Activated T-cell treated with anti-CD3 and anti-CD28 coated beads for 1 hour (primary cell): ENCODE measurements around the gene NTN1.

ENCODE experiments used
- DNase-seq: peaks from one replicate; pipeline ENCODE4 v3.0.0-alpha.2; 2020; ENCODE audit warnings: low read depth

NTN1 gene

DNA sequence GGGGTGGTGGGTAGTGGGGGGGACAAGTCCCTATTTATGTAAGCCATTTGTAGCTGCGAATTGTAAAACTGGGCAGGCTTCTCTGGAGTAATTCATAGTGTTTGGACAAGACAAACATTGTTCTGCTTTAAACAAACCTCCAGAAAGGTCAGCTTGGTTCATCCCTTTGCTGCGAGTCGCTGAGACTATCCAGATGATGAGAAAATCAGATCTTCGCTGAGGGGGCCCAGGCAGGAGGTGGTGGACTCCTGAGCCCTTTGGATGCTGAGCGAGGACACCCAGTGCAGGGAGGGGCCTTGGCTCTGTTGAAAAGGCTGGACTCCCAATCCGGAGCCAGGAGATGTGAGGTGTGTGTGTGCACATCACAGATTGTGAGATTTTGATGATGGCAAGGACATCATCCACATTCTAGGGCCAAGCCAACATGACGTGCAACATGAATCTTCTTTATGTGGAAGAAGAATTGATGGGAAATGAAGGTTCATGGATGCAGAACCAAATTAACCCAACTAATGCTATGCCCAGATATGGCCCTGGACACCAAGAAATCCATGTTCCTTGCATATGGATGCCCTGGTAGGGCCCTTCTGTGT is 15.0 kb upstream of the NTN1 start:
- DNase-seq, result no peak

DNA sequence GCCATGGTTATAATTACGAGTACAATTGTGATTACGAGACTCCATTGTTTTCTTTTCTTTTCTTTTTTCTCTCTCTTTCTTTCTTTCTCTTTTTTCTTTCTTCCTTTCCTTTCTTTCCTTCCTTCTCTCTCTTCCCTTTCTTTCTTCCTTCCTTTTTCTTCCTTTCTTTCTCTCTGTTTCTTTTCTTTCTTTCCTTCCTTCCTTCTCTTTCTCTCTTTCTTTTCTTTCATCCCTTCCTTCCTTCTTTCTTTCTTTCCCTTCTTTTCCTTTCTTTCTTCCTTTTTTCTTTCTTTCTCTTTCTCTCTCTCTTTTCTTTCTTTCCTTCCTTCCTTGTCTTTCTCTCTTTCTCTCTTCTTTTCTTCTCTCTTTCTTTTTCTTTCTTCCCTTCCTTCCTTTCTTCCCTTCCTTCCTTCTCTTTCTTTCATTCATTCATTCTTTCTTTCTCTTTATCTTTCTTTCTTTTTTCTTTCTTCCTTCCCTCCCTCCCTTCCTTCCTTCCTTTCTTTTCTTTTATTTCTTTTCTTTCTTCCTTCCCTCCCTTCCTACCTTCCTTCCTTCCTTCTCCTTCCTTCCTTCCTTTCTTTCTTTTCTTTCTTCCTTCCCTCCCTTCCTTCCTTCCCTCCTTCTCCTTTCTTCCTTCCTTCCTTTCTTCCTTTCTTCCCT is 14.1 kb upstream of the NTN1 start:
- no peak for DNase-seq

DNA sequence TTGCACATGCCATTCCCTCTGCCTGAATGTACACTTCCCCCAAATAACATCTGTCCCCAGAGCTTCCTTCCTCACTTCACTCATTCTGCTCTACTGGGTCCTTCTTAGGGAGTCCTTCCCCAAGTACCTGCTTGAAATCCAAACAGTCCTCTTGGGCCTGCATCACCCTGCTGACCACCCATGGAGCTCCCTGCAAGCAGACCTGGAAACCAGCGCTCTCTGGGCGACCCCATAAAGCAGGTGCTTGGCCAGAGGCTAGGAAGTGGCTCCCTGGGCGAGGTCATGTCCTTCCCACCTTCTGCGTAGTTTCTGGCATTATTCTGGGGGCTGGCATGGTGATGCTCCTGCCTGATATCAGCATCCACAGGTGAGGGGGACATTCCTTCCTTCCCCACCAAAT is 12.2 kb upstream of the NTN1 start:
- DNase-seq, result no peak

DNA sequence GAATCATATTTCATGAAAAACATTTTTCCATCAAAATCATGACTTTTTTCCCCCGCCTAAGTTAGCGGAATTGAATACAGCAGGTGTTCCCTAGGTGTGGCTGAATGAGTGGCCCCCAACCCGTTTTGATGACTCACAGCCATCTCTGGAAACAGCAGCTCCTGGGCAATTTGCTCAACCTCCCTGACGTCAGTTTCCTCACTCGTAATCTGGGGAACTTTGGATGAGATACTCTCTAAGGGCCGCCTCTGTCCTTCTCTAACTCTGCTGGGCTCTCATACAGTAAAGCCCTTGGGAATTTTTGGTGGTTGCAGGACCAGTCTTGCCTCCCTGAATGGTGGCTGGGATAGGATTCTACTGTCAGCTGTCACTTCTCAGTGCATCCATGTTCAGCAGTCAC is 11.6 kb upstream of the NTN1 start:
- no peak for DNase-seq

DNA sequence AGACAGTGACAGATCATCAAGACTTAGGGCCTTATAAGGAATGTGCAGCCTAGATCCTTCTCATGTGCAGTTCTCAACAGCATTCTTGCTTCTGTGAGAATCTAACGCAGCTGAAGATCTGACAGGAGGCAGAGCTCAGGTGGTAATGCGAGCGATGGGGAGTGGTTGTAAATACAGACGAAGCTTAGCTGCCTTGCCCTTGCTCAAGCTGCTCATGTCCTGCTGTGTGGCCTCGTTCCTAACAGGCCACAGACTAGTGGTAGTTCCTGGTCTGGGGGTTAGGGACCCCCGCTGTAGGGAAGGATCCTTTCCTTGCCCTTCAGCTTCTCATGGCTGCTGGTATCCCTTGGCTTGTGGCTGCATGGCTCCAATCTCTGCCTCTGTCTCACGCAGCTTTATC is 10.3 kb upstream of the NTN1 start:
- no peak for DNase-seq

DNA sequence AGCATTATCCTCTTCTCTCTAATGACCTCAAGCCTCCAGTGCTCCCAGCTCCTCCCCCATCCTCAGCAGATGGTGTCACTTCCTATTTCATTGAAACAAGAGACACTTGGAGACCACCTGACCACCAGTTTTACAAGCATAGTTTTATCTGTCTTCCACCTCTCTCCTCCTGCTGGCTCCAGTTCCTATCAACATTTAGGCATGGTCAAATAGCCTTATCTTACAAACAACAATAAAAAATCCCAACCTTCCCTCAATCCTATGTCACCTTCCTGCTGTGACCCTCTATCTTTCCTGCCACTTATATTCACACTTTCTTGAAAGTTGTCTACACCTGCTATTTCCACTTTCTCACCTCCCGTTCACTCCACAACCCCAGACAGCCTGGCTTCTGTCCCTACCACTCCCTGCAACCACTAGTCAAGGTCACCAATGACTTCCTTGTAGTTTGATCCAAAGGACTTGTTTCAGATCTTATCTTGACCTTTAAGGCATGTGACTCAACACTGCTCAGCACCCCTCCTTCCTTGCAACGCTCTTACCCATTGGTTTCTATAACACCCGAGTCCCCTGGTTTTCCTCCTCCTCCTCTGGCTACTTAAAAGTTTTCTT is 4.3 kb upstream of the NTN1 start:
- DNase-seq, result no peak

DNA sequence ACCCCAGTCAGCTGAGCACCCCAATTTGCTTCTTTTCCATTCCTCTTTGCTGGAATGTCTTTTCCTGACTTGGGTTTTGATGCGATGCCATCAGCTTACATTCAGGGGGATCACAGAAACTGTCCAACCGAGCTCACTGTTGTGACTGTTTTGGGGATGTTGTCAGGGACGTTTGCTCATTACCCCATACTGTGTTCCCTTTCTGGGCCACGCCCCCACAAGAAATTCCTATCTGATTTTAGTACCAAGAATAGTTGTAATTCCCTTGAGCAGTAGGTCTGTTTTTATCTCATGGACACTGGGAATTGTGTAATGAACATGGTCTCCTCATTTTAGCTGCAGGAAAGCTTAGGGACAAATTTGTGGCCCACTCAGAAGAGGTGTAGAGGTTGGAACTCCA is 2.6 kb upstream of the NTN1 start:
- no peak for DNase-seq

DNA sequence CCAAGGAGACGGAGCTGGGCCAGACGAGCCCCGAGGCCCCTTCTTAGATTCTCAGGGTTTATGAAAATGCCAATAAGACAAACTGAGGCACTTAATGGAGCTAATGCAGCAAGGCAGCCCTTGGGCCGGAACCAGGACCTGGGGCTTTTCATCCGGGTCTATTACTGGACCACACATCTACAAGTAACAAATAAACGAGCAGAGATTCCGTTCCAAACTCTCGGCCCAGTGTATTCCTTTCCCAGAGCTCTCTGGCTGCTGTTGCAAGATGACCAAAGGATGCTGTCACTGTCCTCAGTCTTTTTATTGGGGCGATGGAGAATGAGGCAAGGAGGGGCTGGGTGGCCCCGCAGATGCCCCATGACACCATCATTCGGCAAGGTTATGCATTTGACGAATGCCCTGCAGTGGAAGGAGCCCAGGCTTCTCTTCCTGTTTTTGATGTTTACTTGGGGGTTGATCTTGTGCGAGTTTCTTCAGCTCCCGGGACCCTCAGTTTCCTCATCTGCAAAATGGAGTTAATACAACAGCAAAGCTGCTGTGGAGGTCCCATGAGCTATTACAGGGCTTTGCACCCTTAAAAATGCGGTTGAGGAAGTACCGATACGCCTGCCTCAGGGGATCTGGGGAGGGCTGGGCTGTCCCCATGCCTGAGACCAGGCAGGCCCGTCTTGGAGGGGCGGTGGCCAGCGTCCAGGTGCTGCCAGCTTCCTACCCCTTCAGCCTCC is 1.1 kb upstream of the NTN1 start:
- DNase-seq, result no peak

DNA sequence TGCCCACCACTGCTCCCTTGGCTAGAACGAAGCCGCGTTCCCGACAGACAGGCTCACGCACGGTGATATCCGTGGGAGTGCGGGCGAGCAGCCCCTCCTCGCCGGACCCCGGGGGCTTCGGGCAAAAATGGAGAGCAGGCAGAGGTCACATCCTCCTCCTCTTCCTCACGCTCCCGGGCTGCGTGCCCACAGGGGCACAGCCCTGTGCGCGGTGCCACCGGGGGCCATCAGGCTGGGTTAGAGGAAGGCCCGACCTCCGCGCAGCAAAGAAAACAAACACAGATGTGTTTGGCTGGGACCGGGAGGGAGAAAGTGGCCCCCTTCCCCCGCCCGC is 519 bp upstream of the NTN1 start:
- DNase-seq, result no peak

DNA sequence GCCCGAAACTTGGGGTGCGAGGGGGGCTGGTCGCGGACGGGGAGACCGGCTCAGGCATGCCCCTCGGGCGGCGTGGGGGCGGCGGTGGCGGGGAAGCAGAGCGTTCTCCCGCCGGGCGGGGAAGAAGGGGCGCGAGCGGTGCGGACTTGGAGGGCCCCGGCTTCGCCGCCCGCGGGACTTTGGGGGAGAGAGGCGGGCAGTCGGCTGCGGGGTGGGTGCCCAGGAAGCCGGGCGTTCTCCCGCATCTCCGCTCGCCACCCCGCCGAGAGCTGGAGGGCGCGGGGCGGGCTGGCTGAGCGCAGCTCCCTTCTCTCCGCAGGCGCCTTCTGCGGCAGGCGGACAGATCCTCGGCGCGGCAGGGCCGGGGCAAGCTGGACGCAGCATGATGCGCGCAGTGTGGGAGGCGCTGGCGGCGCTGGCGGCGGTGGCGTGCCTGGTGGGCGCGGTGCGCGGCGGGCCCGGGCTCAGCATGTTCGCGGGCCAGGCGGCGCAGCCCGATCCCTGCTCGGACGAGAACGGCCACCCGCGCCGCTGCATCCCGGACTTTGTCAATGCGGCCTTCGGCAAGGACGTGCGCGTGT is 772 bp downstream of the NTN1 start:
- DNase-seq, result no peak

DNA sequence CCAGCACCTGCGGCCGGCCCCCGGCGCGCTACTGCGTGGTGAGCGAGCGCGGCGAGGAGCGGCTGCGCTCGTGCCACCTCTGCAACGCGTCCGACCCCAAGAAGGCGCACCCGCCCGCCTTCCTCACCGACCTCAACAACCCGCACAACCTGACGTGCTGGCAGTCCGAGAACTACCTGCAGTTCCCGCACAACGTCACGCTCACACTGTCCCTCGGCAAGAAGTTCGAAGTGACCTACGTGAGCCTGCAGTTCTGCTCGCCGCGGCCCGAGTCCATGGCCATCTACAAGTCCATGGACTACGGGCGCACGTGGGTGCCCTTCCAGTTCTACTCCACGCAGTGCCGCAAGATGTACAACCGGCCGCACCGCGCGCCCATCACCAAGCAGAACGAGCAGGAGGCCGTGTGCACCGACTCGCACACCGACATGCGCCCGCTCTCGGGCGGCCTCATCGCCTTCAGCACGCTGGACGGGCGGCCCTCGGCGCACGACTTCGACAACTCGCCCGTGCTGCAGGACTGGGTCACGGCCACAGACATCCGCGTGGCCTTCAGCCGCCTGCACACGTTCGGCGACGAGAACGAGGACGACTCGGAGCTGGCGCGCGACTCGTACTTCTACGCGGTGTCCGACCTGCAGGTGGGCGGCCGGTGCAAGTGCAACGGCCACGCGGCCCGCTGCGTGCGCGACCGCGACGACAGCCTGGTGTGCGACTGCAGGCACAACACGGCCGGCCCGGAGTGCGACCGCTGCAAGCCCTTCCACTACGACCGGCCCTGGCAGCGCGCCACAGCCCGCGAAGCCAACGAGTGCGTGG is 1.5 kb downstream of the NTN1 start:
- no peak for DNase-seq

DNA sequence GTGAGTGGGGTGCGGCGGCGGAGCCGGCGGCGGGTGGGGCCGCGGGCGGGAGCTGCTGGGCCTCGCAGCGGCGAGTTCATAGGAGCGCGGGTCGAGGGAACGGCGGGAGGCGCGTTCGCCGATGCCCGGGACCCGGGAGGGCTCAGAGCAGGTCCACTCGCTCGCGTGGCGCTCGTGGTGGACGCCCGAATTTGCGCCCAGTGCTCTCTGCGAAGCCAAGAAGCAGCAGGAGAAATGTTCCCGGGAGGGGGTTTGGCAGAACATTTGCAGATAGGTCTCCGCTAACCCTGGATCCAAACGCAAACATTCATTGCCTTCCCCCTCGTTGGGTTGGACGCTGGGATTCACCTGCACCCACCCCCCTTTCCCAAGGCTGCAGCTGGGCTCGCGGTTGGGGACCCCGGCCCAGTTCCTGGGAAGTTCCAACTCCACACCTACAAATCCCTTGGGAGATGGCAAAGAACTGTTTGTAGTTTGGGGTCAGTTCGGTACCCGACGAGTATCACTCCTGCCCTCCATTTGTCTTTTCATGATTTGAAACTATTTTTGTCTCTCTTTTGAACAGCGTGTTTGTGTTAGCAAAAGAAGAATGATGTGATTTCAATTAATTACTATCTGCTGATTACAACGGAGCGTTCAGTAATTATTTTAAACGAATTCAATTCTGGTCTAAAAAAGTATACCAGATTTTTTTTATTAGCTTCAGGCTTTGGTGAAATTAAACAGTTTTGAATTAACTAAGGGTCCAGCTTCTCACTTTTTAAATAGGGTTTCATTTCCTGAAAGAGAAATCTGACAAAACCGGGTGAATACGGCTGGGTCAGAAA is 2.3 kb downstream of the NTN1 start:
- DNase-seq, result no peak

DNA sequence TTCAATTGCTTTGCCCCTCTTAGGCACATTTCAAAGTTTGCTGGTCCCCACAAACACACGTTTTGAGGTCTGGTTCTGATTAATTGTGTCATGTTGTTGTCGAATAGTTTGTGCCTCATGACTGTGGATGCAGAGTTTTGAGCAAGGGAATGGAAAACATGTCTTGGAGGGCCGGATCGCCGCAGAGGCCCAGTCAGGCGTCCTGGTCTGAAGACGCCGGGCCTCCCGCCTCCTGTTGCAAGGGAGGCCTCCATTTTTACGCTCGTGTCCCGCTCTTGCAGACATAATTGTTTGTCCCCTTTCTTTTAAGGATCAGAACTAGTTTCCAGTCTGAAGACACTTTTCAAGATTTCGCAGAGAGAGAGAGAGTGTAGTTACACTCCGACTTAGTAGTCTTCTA is 3.2 kb downstream of the NTN1 start:
- DNase-seq, result no peak

DNA sequence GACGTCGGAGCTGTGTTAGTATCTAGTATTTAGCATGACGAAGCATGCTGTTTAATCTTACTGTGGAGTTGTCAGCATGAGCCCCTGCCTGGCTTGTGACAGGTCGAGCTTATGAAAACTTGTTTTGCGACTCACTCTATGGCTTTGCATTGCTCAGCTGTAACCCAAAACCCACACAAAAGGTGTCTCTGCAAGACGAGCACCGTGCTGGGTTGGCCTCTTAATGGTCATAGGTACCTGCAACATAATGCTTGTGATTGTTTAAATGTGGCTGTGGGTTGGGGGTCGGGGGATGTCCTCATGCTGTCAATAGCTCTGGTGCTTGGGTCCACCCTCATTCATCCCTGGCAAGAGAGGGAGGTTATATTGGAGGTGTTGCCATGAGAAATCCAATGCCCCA is 5.4 kb downstream of the NTN1 start:
- DNase-seq, result no peak

DNA sequence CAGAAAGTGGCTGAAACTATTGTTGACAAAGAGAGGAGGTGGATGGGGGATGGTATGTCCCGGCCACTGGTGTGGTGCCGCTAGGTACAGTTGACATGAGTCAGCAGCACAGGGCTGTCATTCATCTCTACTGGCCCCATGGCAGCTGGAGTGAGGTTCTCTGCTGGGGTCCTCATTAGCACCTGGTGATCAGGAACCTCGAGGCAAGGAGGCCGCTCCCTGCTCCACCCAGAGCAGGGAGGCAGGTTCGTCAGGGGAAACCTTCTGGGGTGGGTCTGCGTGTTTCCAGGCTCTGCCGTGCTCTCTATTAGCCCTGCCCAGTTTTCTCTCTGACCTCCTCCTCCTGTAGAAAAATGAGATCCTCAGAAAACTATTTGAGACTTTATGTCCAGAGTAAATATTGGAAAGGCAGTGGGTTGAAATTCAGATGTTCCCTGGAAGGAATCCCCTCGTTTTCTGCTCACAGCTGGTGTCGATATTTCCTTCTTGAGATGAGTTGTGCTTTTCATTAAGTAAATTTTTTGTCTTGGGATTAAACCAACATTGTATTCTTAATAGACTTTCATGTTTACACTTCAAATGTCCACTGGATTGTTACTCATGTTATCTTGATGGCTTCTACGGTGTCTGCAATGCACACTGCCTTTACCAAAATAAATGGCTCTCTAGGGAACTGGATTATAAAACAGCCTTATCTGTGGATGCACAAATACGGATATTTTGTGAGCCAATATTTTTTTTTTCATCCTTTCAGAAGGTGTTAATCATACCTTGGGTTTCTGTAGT is 7.1 kb downstream of the NTN1 start:
- no peak for DNase-seq

DNA sequence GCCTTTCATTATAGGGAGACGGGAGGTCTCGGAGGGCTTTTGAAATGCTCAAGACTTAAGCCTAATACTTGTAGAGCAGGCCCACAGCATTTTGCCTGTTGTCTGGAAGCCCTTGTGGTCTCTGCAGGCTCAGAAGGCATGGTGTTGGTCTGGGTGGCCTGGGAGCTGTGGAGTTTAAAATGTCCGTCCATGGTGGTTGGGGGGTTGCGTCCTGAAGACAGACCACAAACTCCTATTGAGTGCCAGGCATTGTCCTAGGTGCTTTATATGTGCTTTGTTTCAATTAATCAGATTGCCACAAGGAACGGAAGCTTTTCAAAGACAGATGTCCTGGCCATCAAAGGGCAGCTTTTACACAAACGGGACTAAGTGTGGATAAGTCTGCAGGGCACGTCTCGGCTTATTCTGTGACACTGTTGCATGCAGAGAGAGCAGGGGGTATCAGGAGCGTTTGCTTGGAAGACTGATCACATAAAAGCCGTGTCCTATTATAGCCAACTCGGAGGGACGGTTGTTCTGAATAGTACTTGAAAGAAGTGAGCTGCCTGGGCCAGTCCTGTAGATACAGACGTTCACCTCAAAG is 7.8 kb downstream of the NTN1 start:
- DNase-seq, result no peak

DNA sequence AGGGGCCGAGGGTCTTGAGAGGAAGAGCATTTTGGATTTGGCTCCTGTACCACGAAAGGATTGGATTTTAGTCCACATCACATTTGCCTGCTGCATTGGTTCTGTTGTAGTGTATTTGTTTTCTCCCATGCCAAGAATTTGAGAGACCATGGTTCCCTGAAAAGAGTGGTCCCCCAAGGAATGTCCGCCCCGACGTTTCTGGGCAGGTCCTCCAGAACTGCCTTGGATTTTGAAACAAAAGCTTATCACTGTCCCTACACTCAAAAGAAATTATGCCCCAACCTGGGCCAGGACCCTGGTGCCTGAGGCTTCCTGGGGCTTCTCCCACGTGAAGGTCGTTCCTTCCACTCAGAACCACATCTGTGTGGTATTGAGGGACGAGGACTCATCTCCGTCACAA is 10.8 kb downstream of the NTN1 start:
- no peak for DNase-seq

DNA sequence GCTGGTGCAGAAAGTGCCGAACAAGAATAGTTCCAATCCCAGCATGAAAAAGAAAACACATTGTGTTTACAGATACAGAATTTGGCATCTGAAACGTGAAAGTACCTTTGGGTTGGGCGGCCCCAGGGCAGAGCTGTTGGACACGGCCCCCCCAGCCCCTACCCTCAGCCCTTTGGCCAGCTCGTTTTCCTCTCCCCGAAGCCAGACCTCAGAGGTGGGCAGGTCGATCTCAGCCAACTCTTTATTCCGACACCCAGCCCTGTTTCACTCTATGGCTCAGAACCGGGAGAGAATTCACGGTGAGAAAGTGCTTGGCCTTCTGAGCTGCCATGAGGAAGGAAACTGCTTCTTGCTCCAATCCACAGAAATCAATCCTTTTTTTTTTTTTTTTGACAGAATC is 11.3 kb downstream of the NTN1 start:
- DNase-seq, result no peak

DNA sequence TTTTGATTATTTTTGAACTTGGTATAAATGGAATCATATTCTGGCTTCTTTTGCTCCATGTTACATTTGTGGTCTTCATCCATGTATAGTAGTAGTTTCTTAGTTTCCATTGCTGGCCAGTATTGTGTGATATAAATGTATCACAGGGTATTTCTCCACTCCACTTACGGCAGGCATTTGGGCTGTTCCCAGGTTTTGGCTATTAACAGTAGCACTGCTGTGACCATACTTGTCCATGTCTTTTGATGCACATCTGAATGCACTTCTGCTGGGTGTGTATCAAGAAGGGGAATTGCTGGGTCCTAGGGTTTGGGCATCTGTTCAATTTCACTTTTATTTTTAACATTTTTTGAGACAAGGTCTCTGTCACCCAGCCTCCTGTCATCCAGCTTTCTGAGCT is 13.9 kb downstream of the NTN1 start:
- no peak for DNase-seq

DNA sequence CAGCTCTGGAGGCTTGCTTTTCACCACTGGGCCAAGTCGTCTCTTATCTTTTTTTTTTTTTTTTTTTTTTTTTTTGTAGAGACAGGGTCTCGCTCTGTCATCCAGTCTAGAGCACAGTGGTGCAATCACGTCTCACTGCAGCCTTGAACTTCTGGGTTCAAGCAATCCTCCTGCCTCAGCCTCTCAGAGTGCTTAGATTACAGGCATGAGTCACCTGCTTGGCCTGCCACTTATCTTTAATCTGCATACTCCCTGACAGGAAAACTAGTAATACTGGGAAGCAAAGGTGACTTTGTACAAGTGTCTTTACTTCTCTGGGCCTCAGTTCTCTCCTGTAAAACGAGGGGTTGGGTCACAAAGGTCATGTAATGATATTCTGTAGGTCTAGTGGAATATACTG is 15.0 kb downstream of the NTN1 start:
- DNase-seq, result no peak
